ENCODE results near the gene CTDSP2.

The CTDSP2 gene

DNA sequence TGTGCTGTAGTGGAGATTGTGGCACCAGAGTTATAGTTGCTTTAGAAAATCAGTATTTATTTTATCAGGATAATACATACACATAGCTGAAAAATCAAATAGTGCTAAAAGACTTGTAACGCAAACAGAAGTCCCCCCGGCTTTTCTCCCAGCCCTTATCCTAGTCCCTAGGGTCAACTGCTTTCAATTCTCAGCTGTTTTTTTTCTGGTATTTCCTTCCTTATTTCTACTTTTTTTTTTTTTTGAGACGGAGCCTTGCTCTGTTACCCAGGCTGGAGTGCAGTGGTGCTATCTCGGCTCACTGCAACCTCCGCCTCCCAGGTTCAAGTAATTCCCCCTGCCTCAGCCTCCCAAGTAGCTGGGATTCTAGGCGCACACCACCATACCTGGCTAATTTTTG is 8.4 kb upstream of the CTDSP2 start:
- no peaks in the 10 kb centered on the region for H3K36me3 ChIP-seq (ENCODE audit: control insufficient read depth, low read length)
- no peak overlapping the region for H3K27ac ChIP-seq (ENCODE audit: low read depth, low read length)
- TF ChIP-seq, protein P1, sequence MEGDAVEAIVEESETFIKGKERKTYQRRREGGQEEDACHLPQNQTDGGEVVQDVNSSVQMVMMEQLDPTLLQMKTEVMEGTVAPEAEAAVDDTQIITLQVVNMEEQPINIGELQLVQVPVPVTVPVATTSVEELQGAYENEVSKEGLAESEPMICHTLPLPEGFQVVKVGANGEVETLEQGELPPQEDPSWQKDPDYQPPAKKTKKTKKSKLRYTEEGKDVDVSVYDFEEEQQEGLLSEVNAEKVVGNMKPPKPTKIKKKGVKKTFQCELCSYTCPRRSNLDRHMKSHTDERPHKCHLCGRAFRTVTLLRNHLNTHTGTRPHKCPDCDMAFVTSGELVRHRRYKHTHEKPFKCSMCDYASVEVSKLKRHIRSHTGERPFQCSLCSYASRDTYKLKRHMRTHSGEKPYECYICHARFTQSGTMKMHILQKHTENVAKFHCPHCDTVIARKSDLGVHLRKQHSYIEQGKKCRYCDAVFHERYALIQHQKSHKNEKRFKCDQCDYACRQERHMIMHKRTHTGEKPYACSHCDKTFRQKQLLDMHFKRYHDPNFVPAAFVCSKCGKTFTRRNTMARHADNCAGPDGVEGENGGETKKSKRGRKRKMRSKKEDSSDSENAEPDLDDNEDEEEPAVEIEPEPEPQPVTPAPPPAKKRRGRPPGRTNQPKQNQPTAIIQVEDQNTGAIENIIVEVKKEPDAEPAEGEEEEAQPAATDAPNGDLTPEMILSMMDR (IDR thresholded peaks at IDR 0.05; ENCODE audit: low read depth, low read length, poor library complexity, severe bottlenecking) = no peak
- no peak for TF ChIP-seq EZH2phosphoT487 (IDR thresholded peaks at IDR 0.05; ENCODE audit: borderline replicate concordance, low read length)

DNA sequence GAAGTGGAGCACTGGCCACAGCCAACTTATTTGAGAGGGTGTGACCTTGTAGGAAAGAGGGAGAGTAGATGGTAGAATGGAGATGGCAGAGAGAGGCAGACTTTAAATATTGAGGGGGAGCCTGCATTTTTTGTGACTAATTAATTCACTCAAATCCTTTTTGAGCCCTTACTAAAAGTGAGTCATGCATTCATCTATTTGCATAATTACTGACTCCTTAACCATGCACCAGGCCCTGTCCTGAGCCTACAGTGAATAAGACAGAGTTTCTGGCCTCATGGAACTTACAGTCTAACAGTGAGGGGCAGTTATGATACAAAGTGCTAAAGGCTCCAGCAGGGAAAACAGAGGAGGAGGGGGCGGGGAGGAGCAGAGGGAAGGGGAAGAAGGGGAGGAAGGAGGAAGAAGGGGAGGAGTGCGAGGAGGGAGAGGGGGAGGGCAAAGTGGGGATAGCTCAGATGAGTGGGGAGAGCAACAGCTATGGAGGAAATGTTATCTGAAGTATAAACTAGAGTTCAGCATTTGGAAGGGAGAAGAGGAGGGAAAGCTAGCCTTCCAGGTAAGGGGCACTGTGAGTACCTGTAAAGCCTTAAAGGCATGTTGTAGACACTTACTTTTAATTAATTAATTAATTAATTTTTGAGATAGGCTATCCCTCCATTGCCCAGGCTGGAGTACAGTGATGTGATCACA is 7.5 kb upstream of the CTDSP2 start:
- no peaks in the 10 kb centered on the region for H4K20me1 ChIP-seq (ENCODE audit: control insufficient read depth, insufficient read depth, low read depth, low read length)
- no peak overlapping the region for H3K4me2 ChIP-seq (ENCODE audit: low read length)
- H3K79me2 ChIP-seq (ENCODE audit: control insufficient read depth, low read length) = no peaks in the 10 kb centered on the region
- no peaks in the 10 kb centered on the region for H3K9me2 ChIP-seq (replicated peaks; ENCODE audit: control insufficient read depth, low read length)
- H3K4me1 ChIP-seq (ENCODE audit: control insufficient read depth, low read length) = peaks cover 3% of the 10 kb centered on the region; the same call in 1 of the 2 replicates
- H3K9me3 ChIP-seq (ENCODE audit: control insufficient read depth, insufficient read depth, low read length) = no peaks in the 10 kb centered on the region
- TF ChIP-seq, protein P1 (IDR thresholded peaks at IDR 0.05; ENCODE audit: low read depth, low read length, poor library complexity, severe bottlenecking) = no peak
- no peak for TF ChIP-seq EZH2phosphoT487 (IDR thresholded peaks at IDR 0.05; ENCODE audit: borderline replicate concordance, low read length)
- H3K27ac ChIP-seq (ENCODE audit: low read depth, low read length) = no peak overlapping the region
- no peaks in the 10 kb centered on the region for H3F3A ChIP-seq (ENCODE audit: control insufficient read depth, insufficient read depth)
- no peaks in the 10 kb centered on the region for H3K36me3 ChIP-seq (ENCODE audit: control insufficient read depth, low read length)
- H3K4me3 ChIP-seq (ENCODE audit: low read length) = no peak overlapping the region
- H3K27me3 ChIP-seq (ENCODE audit: control insufficient read depth, low read length) = peaks cover 34% of the 10 kb centered on the region

More for the DNA sequence above, 8.4 kb upstream of the CTDSP2 start:
- H3K4me2 ChIP-seq (ENCODE audit: low read length) = no peak overlapping the region
- peaks cover 40% of the 10 kb centered on the region for H3K27me3 ChIP-seq (ENCODE audit: control insufficient read depth, low read length)
- H3K4me1 ChIP-seq (ENCODE audit: control insufficient read depth, low read length) = peaks cover 3% of the 10 kb centered on the region; the same call in 1 of the 2 replicates
- H3K9me3 ChIP-seq (ENCODE audit: control insufficient read depth, insufficient read depth, low read length) = no peaks in the 10 kb centered on the region
- H3K9me2 ChIP-seq (replicated peaks; ENCODE audit: control insufficient read depth, low read length) = no peaks in the 10 kb centered on the region
- no peaks in the 10 kb centered on the region for H3F3A ChIP-seq (ENCODE audit: control insufficient read depth, insufficient read depth)
- H3K4me3 ChIP-seq (ENCODE audit: low read length) = no peak overlapping the region
- no peaks in the 10 kb centered on the region for H3K79me2 ChIP-seq (ENCODE audit: control insufficient read depth, low read length)
- H4K20me1 ChIP-seq (ENCODE audit: control insufficient read depth, insufficient read depth, low read depth, low read length) = no peaks in the 10 kb centered on the region

DNA sequence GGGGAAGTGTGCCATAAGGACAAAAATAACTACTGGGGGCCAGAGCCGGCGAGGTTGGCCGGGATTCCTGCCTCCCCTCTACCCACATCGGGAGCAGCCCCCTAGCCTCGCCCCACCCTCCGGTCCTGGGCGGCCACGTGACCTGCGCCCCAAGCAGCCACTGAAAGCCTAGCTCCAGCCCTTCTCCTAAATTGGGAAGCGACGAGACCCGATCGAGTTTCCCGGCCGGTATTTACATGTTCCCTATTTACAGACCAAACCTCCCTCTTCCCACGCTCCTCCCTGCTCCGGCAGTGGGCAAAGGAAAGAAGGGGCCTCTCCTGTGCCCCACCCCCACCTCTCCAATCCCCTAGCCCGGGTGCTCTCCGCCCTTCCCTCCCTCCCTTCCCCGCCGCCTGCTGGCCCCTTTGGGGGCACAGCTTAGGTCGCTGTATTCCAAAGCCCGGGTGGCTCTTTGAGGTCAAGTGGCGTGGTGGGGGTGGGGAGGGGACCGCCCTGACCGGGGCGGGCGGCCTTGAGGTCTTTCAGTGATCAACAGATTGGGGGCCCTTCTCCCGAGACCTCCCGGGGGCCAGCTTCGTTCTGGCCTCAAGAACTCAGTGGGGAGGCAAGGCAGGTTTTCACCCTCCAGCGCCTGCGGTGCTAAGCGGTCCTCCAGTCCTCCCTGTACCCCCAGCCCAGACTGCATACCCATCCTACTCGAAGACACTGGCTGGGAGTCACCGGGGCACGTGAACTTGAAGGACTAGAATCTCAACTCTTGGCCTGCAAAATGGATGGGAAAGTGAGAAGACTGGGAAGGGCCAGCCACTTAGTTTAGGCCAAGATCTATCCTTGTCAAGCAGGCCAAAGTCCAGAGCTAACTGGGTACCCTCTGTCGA is 6.3 kb upstream of the CTDSP2 start:
- Histone ChIP-seq H3K27ac (ENCODE audit: low read depth, low read length) (no peak overlapping the region), H3K79me2 (ENCODE audit: control insufficient read depth, low read length) (no peaks in the 10 kb centered on the region), H3K4me1 (ENCODE audit: control insufficient read depth, low read length) (peaks cover 5% of the 10 kb centered on the region)

More for the DNA sequence above, 6.3 kb upstream of the CTDSP2 start:
- Histone ChIP-seq H3K4me3 (ENCODE audit: low read length) (no peak overlapping the region), H3K4me2 (ENCODE audit: low read length) (no peak overlapping the region), H3K36me3 (ENCODE audit: control insufficient read depth, low read length) (no peaks in the 10 kb centered on the region), H3K9me2 (replicated peaks; ENCODE audit: control insufficient read depth, low read length) (no peaks in the 10 kb centered on the region), H4K20me1 (ENCODE audit: control insufficient read depth, insufficient read depth, low read depth, low read length) (no peaks in the 10 kb centered on the region), H3K27me3 (ENCODE audit: control insufficient read depth, low read length) (peaks cover 39% of the 10 kb centered on the region), H3F3A (ENCODE audit: control insufficient read depth, insufficient read depth) (no peaks in the 10 kb centered on the region), H3K9me3 (ENCODE audit: control insufficient read depth, insufficient read depth, low read length) (no peaks in the 10 kb centered on the region)
- no peak for TF ChIP-seq EZH2phosphoT487 (IDR thresholded peaks at IDR 0.05; ENCODE audit: borderline replicate concordance, low read length)
- TF ChIP-seq, protein P1 (IDR thresholded peaks at IDR 0.05; ENCODE audit: low read depth, low read length, poor library complexity, severe bottlenecking) = no peak
